ENCODE measurements around the gene TIMM17A.

- TF ChIP-seq CTCF (IDR thresholded peaks at IDR 0.05) (no peak), POLR2A (IDR thresholded peaks at IDR 0.05) (no peak)
These were observed 13.7 kb upstream of the TIMM17A start for GRCh38 chr1:201941420-201942128.

Measured in suprapubic skin (tissue), 3 donors.